ENCODE data around the gene MUC3A.

DNA sequence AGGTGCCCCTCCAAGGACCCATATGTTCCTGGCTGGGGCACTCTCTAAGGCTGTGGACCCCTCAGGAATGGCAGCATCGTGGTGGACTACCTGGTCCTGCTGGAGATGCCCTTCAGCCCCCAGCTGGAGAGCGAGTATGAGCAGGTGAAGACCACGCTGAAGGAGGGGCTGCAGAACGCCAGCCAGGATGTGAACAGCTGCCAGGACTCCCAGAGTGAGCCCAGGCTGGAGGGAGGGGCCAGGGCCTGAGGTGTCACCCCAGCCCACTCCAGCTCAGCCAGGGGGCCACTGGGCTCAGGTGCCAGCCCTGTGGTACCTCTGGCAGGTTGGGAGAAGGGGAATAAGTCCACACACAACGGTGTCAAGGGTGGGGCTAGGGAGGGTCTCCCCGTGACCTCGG lies 15.3 kb downstream of the MUC3A start:
- TF ChIP-seq, protein P1, sequence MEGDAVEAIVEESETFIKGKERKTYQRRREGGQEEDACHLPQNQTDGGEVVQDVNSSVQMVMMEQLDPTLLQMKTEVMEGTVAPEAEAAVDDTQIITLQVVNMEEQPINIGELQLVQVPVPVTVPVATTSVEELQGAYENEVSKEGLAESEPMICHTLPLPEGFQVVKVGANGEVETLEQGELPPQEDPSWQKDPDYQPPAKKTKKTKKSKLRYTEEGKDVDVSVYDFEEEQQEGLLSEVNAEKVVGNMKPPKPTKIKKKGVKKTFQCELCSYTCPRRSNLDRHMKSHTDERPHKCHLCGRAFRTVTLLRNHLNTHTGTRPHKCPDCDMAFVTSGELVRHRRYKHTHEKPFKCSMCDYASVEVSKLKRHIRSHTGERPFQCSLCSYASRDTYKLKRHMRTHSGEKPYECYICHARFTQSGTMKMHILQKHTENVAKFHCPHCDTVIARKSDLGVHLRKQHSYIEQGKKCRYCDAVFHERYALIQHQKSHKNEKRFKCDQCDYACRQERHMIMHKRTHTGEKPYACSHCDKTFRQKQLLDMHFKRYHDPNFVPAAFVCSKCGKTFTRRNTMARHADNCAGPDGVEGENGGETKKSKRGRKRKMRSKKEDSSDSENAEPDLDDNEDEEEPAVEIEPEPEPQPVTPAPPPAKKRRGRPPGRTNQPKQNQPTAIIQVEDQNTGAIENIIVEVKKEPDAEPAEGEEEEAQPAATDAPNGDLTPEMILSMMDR (conservative IDR thresholded peaks at IDR 0.05; ENCODE audit: low read depth, low read length) = no peak
- no peak for TF ChIP-seq EZH2 (IDR thresholded peaks at IDR 0.05; ENCODE audit: borderline replicate concordance, low read depth, low read length, poor library complexity, severe bottlenecking)
